Mesenchymal stem cell (in vitro differentiated cells and primary cell): ENCODE data around the gene CXCR4.

ENCODE experiments used
- DNase-seq: peaks from one replicate; pipeline ENCODE4 v3.0.0-alpha.2; 2013
- H2AFZ ChIP-seq: one replicate; pipeline ENCODE4 v1.6.1; 2013; ENCODE audit warnings: low read depth, mild to moderate bottlenecking, control low read depth, inconsistent platforms, low read length, moderate library complexity
- H2AK5ac ChIP-seq: 2 replicates; pipeline ENCODE4 v1.6.1; 2013; ENCODE audit warnings: low read length, moderate library complexity, mild to moderate bottlenecking, inconsistent platforms; ENCODE audit not compliant: severe bottlenecking
- H2BK120ac ChIP-seq: one replicate; pipeline ENCODE4 v1.6.1; 2013; ENCODE audit warnings: low read depth, mild to moderate bottlenecking, inconsistent platforms, low read length, moderate library complexity
- H2BK12ac ChIP-seq, 2 experiments: one replicate each; pipeline ENCODE4 v1.6.1; 2013; ENCODE audit warnings: inconsistent platforms in 2 of 2, low read length in 2 of 2, mild to moderate bottlenecking in 2 of 2, moderate library complexity in 2 of 2, control low read depth in 1 of 2
- H2BK15ac ChIP-seq: one replicate; pipeline ENCODE4 v1.6.1; 2013; ENCODE audit warnings: mild to moderate bottlenecking, low read depth, inconsistent platforms; ENCODE audit not compliant: poor library complexity, severe bottlenecking
- H2BK5ac ChIP-seq: 2 replicates; pipeline ENCODE4 v1.6.1; 2013; ENCODE audit warnings: low read depth, mild to moderate bottlenecking, low read length, control low read depth, inconsistent platforms; ENCODE audit not compliant: poor library complexity, severe bottlenecking
- H3K14ac ChIP-seq, 2 experiments: one replicate each; pipeline ENCODE4 v1.6.1; 2013; ENCODE audit warnings: inconsistent platforms in 2 of 2, low read length in 2 of 2, control low read depth in 1 of 2, mild to moderate bottlenecking in 1 of 2, moderate library complexity in 1 of 2
- H3K18ac ChIP-seq, 2 experiments: one replicate each; pipeline ENCODE4 v1.6.1; 2013; ENCODE audit warnings: inconsistent platforms in 2 of 2, low read length in 2 of 2, control low read depth in 1 of 2, low read depth in 1 of 2, mild to moderate bottlenecking in 1 of 2
- H3K23ac ChIP-seq, 2 experiments: one replicate each; pipeline ENCODE4 v1.6.1; 2013; ENCODE audit warnings: inconsistent platforms in 2 of 2, low read length in 2 of 2, mild to moderate bottlenecking in 2 of 2, moderate library complexity in 2 of 2, control low read depth in 1 of 2
- H3K27ac ChIP-seq: 2 replicates; pipeline ENCODE4 v1.5.1; 2013; ENCODE audit warnings: mild to moderate bottlenecking, moderate library complexity, low read length, control low read depth, inconsistent platforms; ENCODE audit not compliant: poor library complexity, severe bottlenecking
- H3K27me3 ChIP-seq, 2 experiments: 2 replicates each; pipeline versions ENCODE4 v1.6.1 to v1.7.0; 2013; ENCODE audit warnings: low read length in 2 of 2, mild to moderate bottlenecking in 2 of 2, moderate library complexity in 2 of 2, control low read depth in 1 of 2, inconsistent platforms in 1 of 2; ENCODE audit not compliant: control insufficient read depth in 1 of 2, insufficient read depth in 1 of 2
- H3K36me3 ChIP-seq, 2 experiments: 2 replicates each; pipeline versions ENCODE4 v1.6.1 to v1.7.0; 2013; ENCODE audit warnings: low read length in 2 of 2, control low read depth in 1 of 2, inconsistent platforms in 1 of 2, low read depth in 1 of 2, mild to moderate bottlenecking in 1 of 2; ENCODE audit not compliant: insufficient read depth in 2 of 2, control insufficient read depth in 1 of 2
- H3K4ac ChIP-seq, 2 experiments: one replicate each; pipeline ENCODE4 v1.6.1; 2013; ENCODE audit warnings: inconsistent platforms in 2 of 2, low read length in 2 of 2, mild to moderate bottlenecking in 2 of 2, moderate library complexity in 2 of 2, control low read depth in 1 of 2, low read depth in 1 of 2
- H3K4me1 ChIP-seq: 2 replicates; pipeline ENCODE4 v1.6.1; 2013; ENCODE audit warnings: low read depth, low read length, control low read depth; ENCODE audit not compliant: control insufficient read depth, insufficient read depth
- H3K4me2 ChIP-seq: 2 replicates; pipeline ENCODE4 v1.6.1; 2013; ENCODE audit warnings: low read length, mild to moderate bottlenecking, inconsistent platforms; ENCODE audit not compliant: poor library complexity, severe bottlenecking
- H3K4me3 ChIP-seq, 2 experiments: 2 replicates each; pipeline versions ENCODE4 v1.5.1 to v1.7.0; 2013; ENCODE audit warnings: low read length in 2 of 2, mild to moderate bottlenecking in 2 of 2, control low read depth in 1 of 2, low read depth in 1 of 2; ENCODE audit not compliant: insufficient read depth in 1 of 2
- H3K79me1 ChIP-seq: replicated peaks from 2 replicates; pipeline ENCODE4 v1.6.1; 2013; ENCODE audit warnings: mild to moderate bottlenecking, control low read depth, low read length, inconsistent platforms; ENCODE audit not compliant: poor library complexity, severe bottlenecking
- H3K9ac ChIP-seq: 2 replicates; pipeline ENCODE4 v1.7.0; 2013; ENCODE audit warnings: mild to moderate bottlenecking, low read length, moderate library complexity
- H3K9me3 ChIP-seq: 2 replicates; pipeline ENCODE4 v1.7.0; 2013; ENCODE audit warnings: mild to moderate bottlenecking, low read length; ENCODE audit not compliant: control insufficient read depth
- H4K8ac ChIP-seq: one replicate; pipeline ENCODE4 v1.6.1; 2013; ENCODE audit warnings: inconsistent platforms, mild to moderate bottlenecking, low read length, moderate library complexity
- H4K91ac ChIP-seq: one replicate; pipeline ENCODE4 v1.6.1; 2013; ENCODE audit warnings: mild to moderate bottlenecking, low read length, inconsistent platforms
- WGBS: methylation state at CpG from one replicate; pipeline ENCODE4 v1.1.7; 2013; ENCODE audit warnings: mixed read lengths; 5-methylcytosine and 5-hydroxymethylcytosine counted together

CXCR4 gene

GRCh38 chr2:136131484-136131960, 13.6 kb upstream of the CXCR4 start:
- WGBS, result 93% methylated on average over 6 of the region's 10 CpGs

GRCh38 chr2:136130511-136130910, 12.6 kb upstream of the CXCR4 start:
- no peak overlapping the region for H2AK5ac ChIP-seq
- no peak overlapping the region for H2AFZ ChIP-seq
- 94% methylated on average over 1 of the region's 1 CpG for WGBS

More at GRCh38 chr2:136131484-136131960, 13.6 kb upstream of the CXCR4 start:
- H3K4me3 ChIP-seq, result no peak overlapping the region
- H2BK120ac ChIP-seq, result no peak overlapping the region
- H3K9me3 ChIP-seq, result no peaks in the 10 kb centered on the region
- H3K18ac ChIP-seq, result no peak overlapping the region
- no peaks in the 10 kb centered on the region for H3K79me1 ChIP-seq
- no peak overlapping the region for H2BK12ac ChIP-seq
- no peak overlapping the region for H3K27ac ChIP-seq
- H2BK15ac ChIP-seq, result no peak overlapping the region
- no peak overlapping the region for H2AK5ac ChIP-seq
- no peak overlapping the region for H2BK5ac ChIP-seq
- H3K14ac ChIP-seq, result no peak overlapping the region
- DNase-seq, result no peak
- peaks cover 25 to 34% of the 10 kb centered on the region in 2 experiments for H3K27me3 ChIP-seq
- H3K4me1 ChIP-seq, result no peaks in the 10 kb centered on the region
- no peaks in the 10 kb centered on the region for H3K36me3 ChIP-seq
- H3K4ac ChIP-seq, result no peak overlapping the region
- H2AFZ ChIP-seq, result no peak overlapping the region
- H3K4me2 ChIP-seq, result no peak overlapping the region
- H4K91ac ChIP-seq, result no peak overlapping the region
- H4K8ac ChIP-seq, result no peak overlapping the region
- no peak overlapping the region for H3K23ac ChIP-seq
- no peak overlapping the region for H3K9ac ChIP-seq

GRCh38 chr2:136130045-136130444, 12.1 kb upstream of the CXCR4 start:
- Histone ChIP-seq H2BK120ac (no peak overlapping the region), H3K4me3 (no peak overlapping the region), H3K23ac (no peak overlapping the region), H2BK12ac (no peak overlapping the region), H3K27ac (no peak overlapping the region), H4K91ac (no peak overlapping the region), H3K4ac (no peak overlapping the region), H3K9me3 (no peaks in the 10 kb centered on the region), H3K36me3 (no peaks in the 10 kb centered on the region), H2AFZ (no peak overlapping the region), H4K8ac (no peak overlapping the region), H3K4me1 (no peaks in the 10 kb centered on the region), H2BK5ac (no peak overlapping the region), H2AK5ac (no peak overlapping the region), H3K79me1 (no peaks in the 10 kb centered on the region), H3K4me2 (no peak overlapping the region), H3K27me3 (peaks cover 23 to 42% of the 10 kb centered on the region in 2 experiments), H3K14ac (no peak overlapping the region), H2BK15ac (no peak overlapping the region), H3K18ac (no peak overlapping the region), H3K9ac (no peak overlapping the region)
- 100% methylated on average over 2 of the region's 3 CpGs for WGBS
- no peak for DNase-seq

More at GRCh38 chr2:136130511-136130910, 12.6 kb upstream of the CXCR4 start:
- Histone ChIP-seq H3K14ac (no peak overlapping the region), H3K27ac (no peak overlapping the region), H2BK15ac (no peak overlapping the region), H3K23ac (no peak overlapping the region), H4K91ac (no peak overlapping the region), H4K8ac (no peak overlapping the region), H2BK120ac (no peak overlapping the region), H2BK12ac (no peak overlapping the region), H3K27me3 (peaks cover 25 to 42% of the 10 kb centered on the region in 2 experiments), H3K4me1 (no peaks in the 10 kb centered on the region), H3K9ac (no peak overlapping the region), H3K4me2 (no peak overlapping the region), H3K18ac (no peak overlapping the region), H3K4ac (no peak overlapping the region), H3K4me3 (no peak overlapping the region), H2BK5ac (no peak overlapping the region), H3K9me3 (no peaks in the 10 kb centered on the region), H3K79me1 (no peaks in the 10 kb centered on the region), H3K36me3 (no peaks in the 10 kb centered on the region)
- DNase-seq, result no peak

- Histone ChIP-seq H3K27ac (no peak overlapping the region), H3K4me1 (no peaks in the 10 kb centered on the region), H2BK12ac (no peak overlapping the region), H3K9ac (no peak overlapping the region), H2AK5ac (no peak overlapping the region), H3K27me3 (peaks cover 25 to 47% of the 10 kb centered on the region in 2 experiments), H3K4me2 (no peak overlapping the region), H4K91ac (no peak overlapping the region), H3K36me3 (no peaks in the 10 kb centered on the region), H3K14ac (no peak overlapping the region), H3K23ac (no peak overlapping the region), H2BK5ac (no peak overlapping the region), H4K8ac (no peak overlapping the region), H2AFZ (no peak overlapping the region), H2BK120ac (no peak overlapping the region), H3K79me1 (no peaks in the 10 kb centered on the region), H3K4ac (no peak overlapping the region), H2BK15ac (no peak overlapping the region), H3K9me3 (no peaks in the 10 kb centered on the region), H3K4me3 (no peak overlapping the region), H3K18ac (no peak overlapping the region)
- WGBS, result 93% methylated on average over 2 of the region's 4 CpGs
- no peak for DNase-seq
These were observed 11.7 kb upstream of the CXCR4 start for GRCh38 chr2:136129601-136130000.
